Endothelial cell of umbilical vein (primary cell): ENCODE results near the gene AADACL4.

Source experiments
- CTCF ChIP-seq, 2 donors: IDR thresholded peaks; 1 replicate in 1 of 2; 2 replicates in 1 of 2; pipeline ENCODE4 v1.5.1; 2011; ENCODE audit warnings: low read length in 2 of 2, mild to moderate bottlenecking in 2 of 2, moderate library complexity in 2 of 2, control low read depth in 1 of 2, inconsistent platforms in 1 of 2, low read depth in 1 of 2; ENCODE audit not compliant: insufficient read depth in 1 of 2; ENCODE audit errors: extremely low read depth in 1 of 2
- GATA2 ChIP-seq: IDR thresholded peaks from 2 replicates; pipeline ENCODE4 v1.7.0; 2011; ENCODE audit warnings: low read depth, mild to moderate bottlenecking, moderate library complexity, mixed read lengths, low read length; ENCODE audit not compliant: insufficient read length, insufficient read depth
- POLR2AphosphoS5 ChIP-seq: IDR thresholded peaks from 2 replicates; pipeline ENCODE4 v1.6.1; 2012; ENCODE audit warnings: low read depth, mild to moderate bottlenecking, control low read depth, low read length, moderate library complexity; ENCODE audit not compliant: insufficient read depth

DNA sequence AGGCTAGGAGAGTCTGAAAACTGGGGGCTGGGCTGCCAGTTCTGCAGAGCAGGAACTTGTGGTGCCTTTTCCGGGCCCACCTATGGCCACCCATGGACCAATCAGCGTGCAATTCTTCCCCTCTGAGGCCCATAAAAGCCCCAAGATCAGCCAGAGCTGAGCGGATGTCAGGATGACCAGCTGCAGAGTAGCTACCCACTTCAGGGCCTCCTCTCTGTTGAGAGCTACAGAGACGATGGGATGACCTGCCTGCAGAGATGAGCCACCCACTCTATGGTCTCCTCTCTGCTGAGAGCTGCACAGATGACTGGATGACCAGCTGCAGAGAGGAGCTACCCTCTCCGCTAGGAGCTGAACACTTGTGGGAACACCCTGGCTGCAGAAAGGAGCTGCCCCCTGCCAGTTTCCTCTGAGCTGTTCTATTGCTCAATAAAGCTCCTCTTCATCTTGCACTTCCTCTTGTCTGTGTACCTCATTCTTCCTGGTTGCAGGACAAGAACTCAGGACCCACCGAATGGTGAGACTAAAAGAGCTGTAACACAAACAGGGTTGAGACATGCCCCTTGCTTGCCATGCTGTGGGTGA lies 12.8 kb upstream of the AADACL4 start:
- TF ChIP-seq CTCF (IDR thresholded peaks at IDR 0.05; ENCODE audit: extremely low read depth in 1 of 2, insufficient read depth in 1 of 2, low read depth in 1 of 2, low read length in 2 of 2) (no peak), POLR2AphosphoS5 (no peak), GATA2 (no peak)
